GM19468 (cell line): ENCODE measurements around the gene HYAL1.
"Not testable (repeated sequence)": the region's sequence is repeated elsewhere in the genome, so short reads cannot be mapped to it uniquely, and the experiment has no call there.

Experiments
- ATAC-seq: cut with Tn5 transposase; IDR thresholded peaks from one replicate; pipeline ENCODE4 v1.9.1; 2021; ENCODE audit warnings: mild to moderate bottlenecking, moderate library complexity, moderate number of reproducible peaks; ENCODE audit not compliant: unreplicated experiment; ENCODE audit errors: extremely low read depth

Gene HYAL1

DNA sequence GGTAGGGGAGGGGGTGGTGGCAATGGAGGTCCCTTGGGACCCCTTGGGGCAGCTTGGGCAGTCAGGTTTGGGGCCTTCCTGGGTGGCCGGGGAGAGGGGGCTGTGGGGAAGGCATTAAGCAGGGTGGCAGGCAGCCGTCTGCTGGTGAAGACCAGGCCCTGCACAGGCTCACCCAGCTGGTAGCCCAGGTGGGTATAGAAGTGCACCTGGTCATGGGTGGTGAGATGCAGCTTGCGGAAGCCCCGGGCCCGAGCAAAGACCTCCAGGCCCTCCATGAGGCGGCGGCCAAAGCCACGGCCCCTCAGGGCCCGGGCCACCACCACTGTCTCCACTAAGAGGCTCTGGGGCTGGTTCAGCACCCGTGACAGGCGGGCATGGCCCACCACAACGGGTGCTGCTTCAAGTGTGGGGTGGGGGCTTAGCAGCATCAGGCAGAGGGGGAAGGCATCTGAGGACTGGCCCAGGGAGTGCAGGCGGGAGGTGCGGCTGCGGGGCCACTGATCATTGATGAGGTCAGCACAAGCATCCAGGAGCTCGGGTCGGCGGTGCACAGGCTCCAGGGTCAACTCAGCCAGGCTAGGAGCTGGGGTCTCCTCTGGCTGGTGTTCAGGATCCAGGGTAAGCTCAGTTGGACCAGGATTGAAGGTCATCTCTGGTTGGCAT is 6.5 kb downstream of the HYAL1 start:
- ATAC-seq: no peak

DNA sequence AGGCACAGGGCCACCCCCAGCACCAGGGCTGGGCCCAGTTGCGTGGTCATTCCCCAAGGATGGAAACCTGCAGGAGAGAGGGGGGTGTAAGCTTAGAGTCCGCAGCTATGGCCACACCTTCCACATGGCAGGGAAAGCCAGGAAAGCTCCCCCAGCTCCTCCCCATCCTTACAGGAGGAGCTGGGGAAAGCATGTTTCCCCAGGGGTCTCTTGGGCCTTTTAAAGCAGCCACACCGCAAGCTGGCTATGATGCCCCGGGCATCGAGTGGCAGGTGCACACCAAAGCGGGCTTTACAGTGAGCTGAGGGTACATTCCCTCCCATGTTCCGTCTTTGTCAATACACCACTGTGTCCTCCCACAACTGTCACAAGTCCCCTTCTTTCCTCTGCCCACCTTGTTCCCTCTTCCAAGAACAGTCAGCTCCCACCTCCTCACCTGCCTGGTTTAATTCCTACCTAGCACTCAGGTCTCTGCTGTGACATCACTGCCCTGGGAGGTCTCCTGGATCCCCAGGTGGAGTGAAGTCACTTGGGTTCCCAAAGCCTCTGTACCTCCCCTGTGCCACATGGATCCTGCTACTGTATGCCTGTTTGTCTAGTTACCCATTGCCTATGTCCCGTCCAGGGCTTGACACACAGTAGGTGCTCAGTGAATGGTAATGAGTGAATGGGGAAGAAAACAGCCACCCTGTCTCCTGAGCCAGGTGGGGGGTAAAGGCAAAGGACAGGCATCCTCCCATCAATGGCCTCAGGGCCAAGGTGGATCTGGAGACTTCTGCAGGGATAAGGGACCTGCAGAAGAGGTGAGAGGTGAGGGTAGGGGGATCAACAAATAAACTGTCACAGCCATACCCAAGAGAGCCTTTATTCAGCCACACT is 7.6 kb downstream of the HYAL1 start:
- no peak for ATAC-seq

DNA sequence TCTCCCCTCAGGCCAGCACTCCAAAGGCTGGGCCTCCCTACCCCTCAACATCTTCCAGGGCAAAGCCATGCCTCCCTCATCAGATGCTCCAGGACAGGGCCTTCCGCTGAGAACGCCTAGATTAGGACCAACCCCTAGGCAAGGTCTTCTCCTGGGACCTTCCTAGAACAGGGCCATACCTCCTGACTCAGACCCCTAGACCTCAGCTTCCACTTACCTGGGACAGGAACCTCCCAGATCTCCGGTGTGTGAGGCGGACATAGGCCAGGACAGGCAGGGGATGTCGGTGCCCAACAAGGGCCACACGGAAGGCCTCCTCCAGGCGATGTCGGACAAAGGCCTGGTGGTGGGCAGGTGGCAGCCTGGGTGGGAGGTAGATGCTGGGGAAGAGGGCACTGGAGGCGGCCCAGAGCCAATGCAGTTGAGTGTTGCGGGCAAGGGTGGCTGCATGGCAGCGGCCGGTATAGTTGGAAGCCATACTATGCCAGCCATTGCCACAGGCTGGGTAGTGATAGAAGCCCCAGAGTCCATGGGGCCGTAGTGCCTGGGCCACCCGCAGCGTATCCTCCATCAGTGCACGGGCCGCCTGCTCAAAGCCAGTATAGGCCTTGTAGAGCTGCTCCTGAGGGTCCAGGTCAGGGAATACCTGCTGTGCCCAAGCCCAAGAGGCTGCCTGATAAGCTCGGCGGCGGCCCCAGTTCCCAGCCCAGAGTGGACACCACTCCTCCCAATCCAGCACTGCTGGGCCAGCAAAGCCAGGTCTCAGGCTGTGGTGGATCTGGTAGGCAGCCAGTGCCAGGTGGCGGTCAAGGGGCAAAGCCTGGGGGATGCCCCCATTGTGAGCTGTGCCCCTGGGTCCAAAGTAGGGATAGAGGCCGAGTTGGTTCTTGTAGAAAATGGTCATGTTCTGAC is 8.6 kb downstream of the HYAL1 start:
- no peak for ATAC-seq

DNA sequence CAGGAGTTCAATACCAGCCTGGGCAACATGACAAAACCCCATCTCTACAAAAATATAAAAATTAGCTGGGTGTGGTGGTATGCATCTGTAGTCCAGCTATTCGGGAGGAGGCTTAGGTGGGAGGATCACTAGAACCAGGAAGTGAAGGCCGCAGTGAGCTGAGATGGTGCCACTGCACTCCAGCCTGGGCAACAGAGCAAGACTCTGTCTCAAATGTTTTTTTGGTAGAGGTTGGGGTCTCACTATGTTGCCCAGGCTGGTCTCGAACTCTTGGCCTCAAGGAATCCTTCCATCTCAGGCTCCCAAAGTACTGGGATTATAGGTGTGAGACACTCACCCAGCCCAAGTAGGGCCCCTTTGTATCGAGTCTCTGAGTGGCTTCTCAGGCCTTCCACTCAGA is 9.3 kb downstream of the HYAL1 start:
- ATAC-seq: no peak

DNA sequence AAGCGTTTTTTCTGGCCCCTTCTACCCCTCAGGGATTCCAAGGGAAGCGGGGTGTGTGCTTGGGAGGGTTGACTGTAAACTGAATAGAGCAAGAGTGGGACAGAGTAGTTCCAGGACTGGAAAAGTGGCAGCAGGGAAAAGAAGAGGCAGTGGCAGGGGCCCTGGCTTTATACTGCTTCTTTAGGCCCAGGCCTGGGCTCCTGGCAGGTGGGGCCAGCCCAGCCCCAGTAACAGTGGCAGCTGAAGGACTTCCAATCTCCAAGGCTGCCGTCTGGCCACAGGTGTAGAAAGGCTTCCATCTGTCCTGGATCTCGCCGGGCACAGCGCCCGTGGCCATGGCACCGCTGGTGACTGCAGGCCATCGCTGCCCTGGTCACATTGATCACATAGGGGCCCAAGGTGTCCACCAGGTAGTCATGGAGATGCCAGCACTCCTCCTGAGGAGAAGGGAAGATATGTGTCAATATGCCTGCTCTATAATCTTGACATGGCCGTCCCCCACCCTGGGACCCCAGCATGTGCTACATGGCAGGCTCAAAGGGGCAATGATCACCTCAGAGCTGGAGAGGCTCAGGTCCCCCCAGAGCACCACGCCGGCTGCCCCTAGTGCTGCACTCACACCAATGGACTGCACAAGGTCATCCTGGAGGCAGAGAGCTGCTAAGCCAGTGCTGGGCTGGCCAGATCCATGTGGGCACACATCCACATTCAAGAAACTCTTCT is 10.1 kb downstream of the HYAL1 start:
- no peak for ATAC-seq

DNA sequence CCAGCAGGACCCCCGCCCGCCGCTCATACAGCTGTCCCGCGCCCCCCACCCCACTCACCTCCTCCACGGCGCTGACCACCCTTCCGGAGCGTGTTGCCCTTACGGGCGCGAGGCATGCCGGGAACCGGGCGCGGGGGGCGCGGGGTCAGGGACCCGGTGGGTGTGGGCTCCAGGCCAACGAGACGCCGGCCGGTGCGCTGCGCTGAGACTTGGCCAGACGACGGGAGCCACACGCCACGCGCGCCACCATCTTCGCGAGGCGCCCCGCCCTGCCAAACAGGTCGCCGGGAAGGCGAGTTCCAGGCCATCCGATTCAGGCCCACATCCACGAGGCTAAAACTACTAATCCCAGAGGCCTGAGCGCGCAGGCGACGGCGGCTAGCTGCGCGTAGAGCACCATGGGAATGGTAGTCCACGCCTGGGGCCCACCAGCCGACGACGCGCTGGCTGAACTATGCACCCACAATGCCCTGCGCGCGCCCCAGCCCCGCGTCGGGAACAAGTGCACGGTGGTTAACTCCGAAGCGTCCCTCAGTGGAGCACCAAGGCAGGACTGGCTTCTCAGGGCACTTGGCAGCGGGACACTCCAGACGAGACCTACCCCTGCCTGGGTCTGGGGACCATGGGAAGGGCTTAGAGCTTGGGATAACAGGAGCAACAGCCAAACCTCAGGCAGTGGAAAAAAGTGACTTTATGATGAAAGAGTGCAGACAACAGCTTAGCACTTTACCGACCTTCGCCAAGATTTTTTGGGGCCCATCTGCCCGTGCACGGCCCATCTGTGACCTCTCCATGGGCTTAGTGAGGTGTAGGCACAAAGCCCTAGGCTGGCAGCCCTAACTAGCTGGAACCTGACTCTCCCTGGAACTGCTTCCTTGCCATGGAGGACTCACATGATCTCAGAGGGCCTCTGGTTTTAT is 11.0 kb downstream of the HYAL1 start, which contains the start of gene IFRD2:
Gene IFRD2, minus strand, starts transcription at position 271 of the 920 bp plus-strand sequence. Its CDS starts 155 bp downstream, at position 116.
- peak; percentile 87 for ATAC-seq

DNA sequence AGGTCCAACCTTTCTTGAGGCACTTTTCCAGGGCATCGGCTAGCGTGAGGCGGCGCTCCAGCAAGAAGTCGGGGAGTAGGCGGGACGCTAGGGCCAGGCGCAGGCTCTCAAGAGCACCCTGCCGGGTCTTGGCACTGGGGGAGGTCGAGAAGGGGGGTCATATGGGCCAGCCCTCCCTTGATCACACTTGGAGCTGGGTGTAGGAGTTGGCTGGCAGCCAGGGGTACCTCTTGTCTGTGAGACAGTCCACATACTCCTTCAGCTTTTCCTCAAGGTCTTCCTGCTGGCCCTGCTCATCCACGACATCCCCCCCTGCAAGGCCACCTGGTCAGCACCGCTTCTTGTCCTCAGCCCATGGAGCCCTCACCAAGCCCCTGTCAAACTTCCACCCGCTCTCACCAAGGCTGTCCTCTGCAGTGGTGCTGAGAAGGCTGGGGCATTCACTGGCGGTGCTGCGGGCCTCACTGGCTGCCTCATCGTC is 13.2 kb downstream of the HYAL1 start:
- no peak for ATAC-seq

DNA sequence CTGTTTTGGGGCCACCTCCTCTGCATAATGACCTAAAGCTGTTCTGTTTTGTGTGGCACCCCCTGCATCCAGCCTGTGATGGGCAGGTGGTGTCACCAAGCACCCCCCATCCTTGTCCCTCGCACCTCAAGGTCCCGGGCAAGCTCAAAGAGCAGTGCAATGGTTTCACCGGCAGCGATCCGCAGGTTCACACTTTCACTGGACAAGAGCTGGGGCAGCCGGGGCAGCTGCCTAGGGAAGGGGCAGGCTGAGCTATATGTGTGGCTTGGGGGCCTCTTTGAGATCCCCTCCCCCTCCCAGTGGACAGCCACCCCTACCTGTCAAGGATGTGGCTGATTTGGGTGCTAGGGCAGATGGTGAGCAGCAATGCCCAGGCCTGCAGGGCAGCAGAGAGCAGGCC is 14.2 kb downstream of the HYAL1 start:
- no peak for ATAC-seq

DNA sequence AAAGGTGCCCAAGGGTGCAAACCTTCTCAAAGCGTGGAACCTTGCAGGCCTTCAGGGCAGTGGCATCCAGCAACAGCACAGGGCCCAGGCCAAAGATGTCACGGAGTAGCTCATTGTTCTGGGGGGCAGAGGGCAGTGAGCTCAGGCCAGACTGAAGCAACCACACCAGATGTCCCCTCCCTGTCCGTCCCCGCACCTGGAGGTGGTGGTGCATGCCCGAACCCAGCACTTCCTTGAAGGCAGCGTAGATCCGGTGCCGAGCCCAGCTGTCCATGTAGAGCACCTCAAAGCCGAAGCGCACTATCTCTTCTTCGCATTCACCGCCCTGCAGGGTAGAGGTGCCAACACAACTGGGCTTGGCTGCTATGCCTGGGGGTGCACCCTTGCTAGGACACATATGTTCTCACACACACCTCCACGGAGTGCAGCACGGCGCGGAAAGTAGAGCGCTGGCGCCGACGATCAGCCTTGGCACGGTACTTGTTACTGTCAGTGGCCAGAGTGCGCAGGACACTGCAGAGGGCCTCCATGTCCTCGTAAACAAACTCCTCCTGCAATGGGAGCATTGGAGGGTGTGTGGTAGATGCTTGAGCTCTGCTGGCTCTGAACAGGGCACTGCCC is 14.9 kb downstream of the HYAL1 start:
- no peak for ATAC-seq

DNA sequence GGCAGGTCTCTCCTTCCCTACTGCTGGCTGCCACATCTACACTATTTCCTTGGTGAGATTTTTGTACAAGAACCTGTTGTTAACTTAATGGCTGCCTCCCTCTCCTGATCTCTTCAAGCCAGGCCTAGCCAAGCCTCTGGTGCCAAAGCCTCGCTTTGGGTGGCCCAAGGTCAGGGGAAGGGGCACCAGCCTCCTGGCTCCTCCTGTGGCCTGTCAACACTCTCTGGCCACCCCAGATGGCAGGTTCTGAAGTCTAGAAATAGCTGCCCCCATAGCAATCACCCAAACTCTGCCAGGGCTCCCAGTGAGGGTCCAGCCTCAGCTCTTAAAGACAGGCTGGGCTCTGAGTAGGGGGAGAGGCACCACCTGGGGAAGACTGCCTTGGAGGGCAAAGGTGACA is 16.1 kb downstream of the HYAL1 start:
- no peak for ATAC-seq

DNA sequence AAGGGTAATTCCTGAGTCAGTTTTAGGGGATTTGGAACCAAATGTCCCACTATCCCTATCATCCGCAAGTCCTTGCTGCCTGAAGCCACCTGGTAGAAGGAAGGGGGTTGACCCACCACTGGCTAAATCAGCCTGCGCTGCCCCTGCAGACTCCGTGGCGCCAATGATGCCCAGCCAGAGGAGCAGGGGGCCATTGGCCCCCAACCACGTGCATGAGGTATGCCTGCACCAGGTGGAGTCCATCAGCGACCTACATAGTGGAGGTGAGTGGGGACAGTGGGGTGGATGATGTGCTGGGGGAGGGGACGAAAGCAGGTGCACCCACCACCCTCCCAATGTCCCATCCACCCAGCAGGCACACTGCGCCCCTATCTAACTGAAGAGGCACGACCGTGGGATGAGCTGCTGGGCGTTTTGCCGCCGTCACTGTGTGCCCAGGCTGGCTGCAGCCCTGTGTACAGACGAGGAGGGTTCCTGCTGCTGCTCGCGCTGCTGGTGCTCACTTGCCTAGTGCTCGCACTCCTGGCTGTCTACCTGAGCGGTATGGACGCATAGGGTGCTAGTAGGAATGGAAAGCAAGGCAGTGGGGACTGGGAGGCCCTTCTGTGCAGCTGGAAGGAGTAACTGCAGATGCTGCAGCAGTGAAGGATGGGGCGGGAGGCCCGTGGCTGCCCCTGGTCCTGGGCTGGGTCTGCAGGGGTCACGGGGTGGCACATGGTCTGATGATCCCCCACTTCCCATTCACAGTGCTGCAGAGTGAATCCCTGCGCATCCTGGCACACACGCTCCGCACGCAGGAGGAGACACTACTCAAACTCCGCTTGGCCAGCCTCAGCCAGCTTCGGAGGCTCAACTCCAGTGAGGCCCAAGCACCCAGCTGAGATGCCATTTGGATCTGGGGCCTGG is 16.8 kb downstream of the HYAL1 start:
- ATAC-seq: no peak

DNA sequence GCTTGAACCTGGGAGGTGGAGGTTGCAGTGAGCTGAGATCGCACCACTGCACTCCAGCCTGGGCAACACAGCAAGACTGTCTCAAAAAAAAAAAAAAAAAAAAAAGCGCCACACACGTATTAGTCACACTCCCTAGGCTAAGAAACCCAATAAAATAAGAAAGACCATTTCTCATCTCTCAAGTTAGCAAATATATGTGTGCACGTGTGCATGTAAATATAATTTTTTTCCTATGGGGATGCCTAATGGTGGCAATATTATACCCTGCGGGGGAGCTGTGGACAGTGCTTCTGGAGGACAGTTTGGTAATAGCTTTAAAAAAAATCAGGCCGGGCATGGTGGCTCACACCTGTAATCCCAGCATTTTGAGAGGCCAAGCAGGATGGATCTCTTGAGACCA is 19.3 kb downstream of the HYAL1 start:
- ATAC-seq: not testable (repeated sequence)

DNA sequence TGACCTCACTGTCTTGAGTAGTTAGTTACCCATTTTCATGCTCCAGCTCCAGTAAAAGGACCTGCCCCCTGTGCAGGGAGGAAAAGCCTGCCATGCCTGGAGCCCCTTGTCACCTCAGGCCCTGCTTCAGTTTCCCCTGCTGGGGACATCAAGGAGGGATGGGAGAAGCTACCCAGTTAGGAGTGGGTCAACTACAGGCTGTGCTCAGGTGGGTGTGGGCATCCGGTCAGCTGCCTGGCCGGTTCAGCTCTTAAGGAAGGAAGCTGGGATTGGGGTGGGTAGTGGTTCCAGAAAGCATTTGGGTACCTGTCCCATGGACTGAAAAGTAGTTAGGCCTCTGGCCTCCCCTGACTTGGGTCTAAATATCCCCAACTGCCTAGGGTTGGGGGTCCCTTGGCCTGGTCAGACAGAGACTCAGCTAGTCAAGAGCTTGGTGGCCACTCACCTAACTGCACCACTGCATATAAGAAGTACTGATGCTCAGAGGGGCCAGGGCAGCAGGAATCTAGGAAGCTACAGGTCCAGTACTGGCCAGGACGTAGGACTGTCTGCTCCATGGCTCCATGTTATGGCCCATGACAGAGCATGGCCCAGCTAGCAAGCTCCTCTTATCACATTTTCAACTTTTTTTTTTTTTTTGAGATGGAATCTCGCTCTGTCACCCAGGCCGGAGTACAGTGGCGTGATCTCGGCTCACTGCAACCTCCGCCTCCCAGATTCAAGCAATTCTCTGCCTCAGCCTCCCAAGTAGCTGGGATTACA is 23.9 kb downstream of the HYAL1 start:
- ATAC-seq: no peak

DNA sequence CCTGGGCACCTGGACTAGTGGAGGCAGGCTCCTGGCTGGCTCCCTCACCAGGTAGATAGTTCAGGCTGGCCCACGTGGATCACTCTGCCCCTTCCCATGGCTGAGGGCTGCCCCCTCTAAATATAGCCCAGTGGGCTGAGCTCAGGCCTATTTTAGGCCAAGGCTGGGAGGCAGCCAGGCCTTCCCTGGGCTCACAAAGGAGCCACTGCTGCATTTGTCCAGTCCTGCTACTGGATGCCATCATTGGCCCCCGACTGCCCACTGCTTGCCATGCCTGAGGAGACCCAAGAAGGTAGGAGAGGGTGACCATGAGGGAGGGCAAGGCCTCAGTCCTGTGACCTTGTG is 24.5 kb downstream of the HYAL1 start, which contains the start of gene LSMEM2:
Gene LSMEM2, plus strand, starts transcription at position 208 of the 345 bp plus-strand sequence. Its CDS starts 27 bp downstream, at position 235.
- ATAC-seq: no peak

DNA sequence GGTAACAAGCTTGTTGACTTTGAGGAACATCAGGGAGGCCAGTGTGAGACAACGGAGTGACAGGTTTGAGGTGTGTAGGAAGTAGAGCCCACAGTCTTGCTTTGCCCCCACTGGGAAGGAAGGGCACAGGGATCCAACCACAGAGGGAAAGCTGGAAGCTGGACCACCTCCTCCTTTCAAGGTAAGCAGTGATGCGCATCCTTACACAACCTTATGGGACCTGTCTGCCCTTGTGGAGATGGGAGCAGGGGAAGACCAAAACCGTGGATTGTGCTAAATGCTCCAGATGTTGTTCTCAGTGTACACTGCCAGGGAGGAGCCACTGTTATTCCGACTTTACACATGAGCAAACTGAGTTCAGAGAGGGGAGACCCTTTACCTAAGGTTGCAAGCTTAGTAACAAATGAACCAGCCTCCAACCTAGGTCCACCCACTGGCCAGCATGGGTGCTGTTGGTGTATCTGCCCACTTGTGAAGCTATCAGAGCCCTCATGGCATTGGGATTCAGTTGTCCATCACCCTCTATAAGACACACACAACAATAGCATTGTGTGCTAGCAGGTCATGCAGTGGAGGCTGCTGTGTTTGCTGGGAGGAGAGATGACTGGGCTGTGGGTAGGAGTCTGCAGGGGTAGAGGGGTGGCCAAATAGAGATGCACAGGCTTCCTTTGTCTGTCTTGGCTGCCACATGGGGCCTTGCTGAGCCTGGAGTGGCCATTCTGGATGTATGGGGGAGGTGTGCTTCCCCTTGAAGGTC is 25.1 kb downstream of the HYAL1 start:
- ATAC-seq: no peak

DNA sequence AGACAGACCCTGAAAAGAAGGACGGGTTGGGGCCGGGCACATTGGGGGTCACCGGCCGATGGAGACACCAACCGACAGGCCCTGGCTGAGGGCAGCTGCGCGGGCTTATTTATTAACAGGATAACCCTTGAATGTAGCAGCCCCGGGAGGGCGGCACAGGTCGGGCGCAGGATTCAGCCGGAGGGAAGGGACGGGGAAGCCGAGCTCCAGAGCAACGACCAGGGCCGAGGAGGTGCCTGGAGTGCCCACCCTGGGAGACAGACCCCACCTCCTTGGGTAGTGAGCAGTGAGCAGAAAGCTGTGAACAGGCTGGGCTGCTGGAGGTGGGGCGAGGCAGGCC is 26.6 kb downstream of the HYAL1 start:
- no peak for ATAC-seq
